Natural killer cell (primary cell): ENCODE measurements around the gene SNX19. TPM values are rescaled to one million over a fixed set of nuclear protein-coding genes. Genes with fewer than 3 reads are reported as not detected.

ENCODE experiments used
- ATAC-seq, 3 donors: fragments of 150-1000 bp in 2 of 3; fragments of 200-7000 bp in 1 of 3; cut with Tn5 transposase; 1 replicate in 1 of 3; 2 replicates in 2 of 3; pipeline ENCODE4 v1.10.0; 2021; ENCODE audit warnings: mild to moderate bottlenecking in 2 of 3, moderate library complexity in 2 of 3
- DNase-seq, 2 donors: peaks; one replicate each; pipeline versions ENCODE4 v3.0.0 to v3.0.0-alpha.2; 2013 to 2021; ENCODE audit warnings: mixed read lengths in 1 of 2
- H3K27ac ChIP-seq: one replicate; pipeline ENCODE4 v1.5.1; 2013; ENCODE audit warnings: mild to moderate bottlenecking, low read length
- H3K27me3 ChIP-seq: one replicate; pipeline ENCODE4 v1.6.1; 2013; ENCODE audit warnings: low read length; ENCODE audit not compliant: control insufficient read depth, insufficient read depth
- H3K36me3 ChIP-seq: one replicate; pipeline ENCODE4 v1.6.1; 2013; ENCODE audit warnings: low read length; ENCODE audit not compliant: control insufficient read depth, insufficient read depth
- H3K4me1 ChIP-seq: one replicate; pipeline ENCODE4 v1.6.1; 2013; ENCODE audit warnings: low read length; ENCODE audit not compliant: control insufficient read depth, insufficient read depth
- H3K4me3 ChIP-seq: one replicate; pipeline ENCODE4 v1.5.1; 2013; ENCODE audit warnings: low read length
- H3K9me3 ChIP-seq: one replicate; pipeline ENCODE4 v1.6.1; 2013; ENCODE audit warnings: low read length; ENCODE audit not compliant: control insufficient read depth, insufficient read depth
- H3K27ac Mint-ChIP-seq, 2 donors: one replicate each; pipeline ENCODE4 v1.8.0; 2022; ENCODE audit warnings: mild to moderate bottlenecking in 2 of 2, mixed read lengths in 2 of 2, moderate library complexity in 1 of 2
- H3K27me3 Mint-ChIP-seq, 2 donors: one replicate each; pipeline ENCODE4 v1.8.0; 2022; ENCODE audit warnings: low read depth in 2 of 2, mixed read lengths in 2 of 2
- H3K36me3 Mint-ChIP-seq: one replicate; pipeline ENCODE4 v1.8.0; 2022; ENCODE audit warnings: mixed read lengths
- H3K4me1 Mint-ChIP-seq, 2 donors: one replicate each; pipeline ENCODE4 v1.8.0; 2022; ENCODE audit warnings: mixed read lengths in 2 of 2
- H3K4me3 Mint-ChIP-seq: one replicate; pipeline ENCODE4 v1.8.0; 2022; ENCODE audit warnings: mild to moderate bottlenecking, moderate library complexity, mixed read lengths
- H3K9me3 Mint-ChIP-seq, 2 donors: one replicate each; pipeline ENCODE4 v1.8.0; 2022; ENCODE audit warnings: mixed read lengths in 2 of 2
- WGBS: methylation state at CpG from one replicate; pipeline ENCODE4 v1.1.7; 2013; ENCODE audit warnings: missing lambda C conversion rate; ENCODE audit not compliant: insufficient coverage; 5-methylcytosine and 5-hydroxymethylcytosine counted together
- intact Hi-C: fragments of 100-400 bp; cut with micrococcal nuclease; formaldehyde crosslinking; loops from one replicate; pipeline ENCODE4 v1.14.2; 2022
- total RNA-seq, 4 donors: library from RNA; stranded (reverse); fragments of 120-200 nt in 1 of 4; gene quantifications; one replicate each; pipeline versions ENCODE4 v1.2.3 to v1.2.4, GENCODE V29; 2013 to 2022
- TF ChIP-seq, protein P1 (sequence below): fragments of 200-600 bp; IDR thresholded peaks from one replicate; pipeline ENCODE4 v1.8.0; 2022; ENCODE audit warnings: antibody characterized with exemption

Gene SNX19
- total RNA-seq, 3 donors from 2014 or later (not counting 1 experiment from before 2014, with no cell fraction given) = 65.4 to 76.6 (median 72.0) TPM

DNA sequence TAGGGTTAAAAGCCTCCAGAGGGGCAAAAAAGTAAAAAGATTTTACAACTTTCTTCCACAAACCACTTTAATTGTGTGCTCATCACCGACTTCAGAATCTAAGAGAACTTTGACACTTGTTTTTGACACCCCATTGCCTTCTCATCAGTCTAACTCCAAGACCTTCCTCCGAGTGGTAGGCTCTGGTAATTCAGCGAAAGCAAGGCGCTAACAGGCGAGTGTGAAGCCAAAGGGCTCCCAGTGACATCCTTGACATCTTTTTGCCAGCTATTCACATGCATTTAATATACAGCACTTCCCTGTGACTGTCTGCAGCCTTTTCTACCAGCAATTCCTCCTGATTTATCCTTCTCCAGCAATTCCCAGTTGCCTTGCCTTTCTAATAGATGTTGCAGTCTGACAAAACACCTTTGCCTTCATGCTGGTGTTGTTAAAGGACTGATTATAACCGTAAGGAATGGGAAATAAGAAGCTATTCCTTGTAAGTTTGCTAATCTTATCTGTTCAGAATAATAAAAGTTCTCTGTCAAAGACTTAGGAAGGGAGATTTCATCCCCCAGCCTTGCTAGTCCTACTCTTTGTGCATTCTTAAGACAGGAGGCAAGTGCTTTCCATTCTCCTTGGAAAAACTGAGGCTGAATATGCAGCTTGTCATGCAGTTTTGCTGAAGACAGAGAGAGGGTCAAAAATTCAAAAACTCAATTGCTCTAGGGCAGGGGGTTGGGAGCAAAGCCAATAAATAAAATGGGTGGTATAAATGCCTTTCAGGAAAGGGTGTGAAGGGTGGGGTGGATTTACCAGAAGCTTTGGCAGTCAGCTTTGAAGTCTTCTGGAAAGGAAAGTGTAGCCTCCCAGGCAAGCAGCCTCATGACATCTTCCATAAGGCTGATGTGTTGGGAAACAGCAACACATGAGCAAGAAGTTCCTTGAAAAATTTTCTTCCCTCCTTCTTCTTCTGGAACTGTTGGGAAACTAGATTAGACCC lies 39.1 kb downstream of the SNX19 start:
- H3K27ac ChIP-seq = no peak overlapping the region
- no peaks in the 10 kb centered on the region for H3K4me1 ChIP-seq
- ATAC-seq = no peak
- no peak overlapping the region for H3K4me3 Mint-ChIP-seq
- H3K36me3 Mint-ChIP-seq = peaks cover 31% of the 10 kb centered on the region
- peaks cover 85% of the 10 kb centered on the region for H3K36me3 ChIP-seq
- H3K9me3 Mint-ChIP-seq = no peaks in the 10 kb centered on the region
- DNase-seq = no peak
- intact Hi-C loops = no loop called here
- H3K4me3 ChIP-seq = no peak overlapping the region
- H3K27ac Mint-ChIP-seq = no peak overlapping the region
- WGBS = 91% methylated on average over 6 of the region's 6 CpGs
- no peaks in the 10 kb centered on the region for H3K27me3 ChIP-seq
- H3K27me3 Mint-ChIP-seq = no peaks in the 10 kb centered on the region
- no peaks in the 10 kb centered on the region for H3K9me3 ChIP-seq
- TF ChIP-seq, protein P1, sequence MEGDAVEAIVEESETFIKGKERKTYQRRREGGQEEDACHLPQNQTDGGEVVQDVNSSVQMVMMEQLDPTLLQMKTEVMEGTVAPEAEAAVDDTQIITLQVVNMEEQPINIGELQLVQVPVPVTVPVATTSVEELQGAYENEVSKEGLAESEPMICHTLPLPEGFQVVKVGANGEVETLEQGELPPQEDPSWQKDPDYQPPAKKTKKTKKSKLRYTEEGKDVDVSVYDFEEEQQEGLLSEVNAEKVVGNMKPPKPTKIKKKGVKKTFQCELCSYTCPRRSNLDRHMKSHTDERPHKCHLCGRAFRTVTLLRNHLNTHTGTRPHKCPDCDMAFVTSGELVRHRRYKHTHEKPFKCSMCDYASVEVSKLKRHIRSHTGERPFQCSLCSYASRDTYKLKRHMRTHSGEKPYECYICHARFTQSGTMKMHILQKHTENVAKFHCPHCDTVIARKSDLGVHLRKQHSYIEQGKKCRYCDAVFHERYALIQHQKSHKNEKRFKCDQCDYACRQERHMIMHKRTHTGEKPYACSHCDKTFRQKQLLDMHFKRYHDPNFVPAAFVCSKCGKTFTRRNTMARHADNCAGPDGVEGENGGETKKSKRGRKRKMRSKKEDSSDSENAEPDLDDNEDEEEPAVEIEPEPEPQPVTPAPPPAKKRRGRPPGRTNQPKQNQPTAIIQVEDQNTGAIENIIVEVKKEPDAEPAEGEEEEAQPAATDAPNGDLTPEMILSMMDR = no peak
- H3K4me1 Mint-ChIP-seq = no peaks in the 10 kb centered on the region

DNA sequence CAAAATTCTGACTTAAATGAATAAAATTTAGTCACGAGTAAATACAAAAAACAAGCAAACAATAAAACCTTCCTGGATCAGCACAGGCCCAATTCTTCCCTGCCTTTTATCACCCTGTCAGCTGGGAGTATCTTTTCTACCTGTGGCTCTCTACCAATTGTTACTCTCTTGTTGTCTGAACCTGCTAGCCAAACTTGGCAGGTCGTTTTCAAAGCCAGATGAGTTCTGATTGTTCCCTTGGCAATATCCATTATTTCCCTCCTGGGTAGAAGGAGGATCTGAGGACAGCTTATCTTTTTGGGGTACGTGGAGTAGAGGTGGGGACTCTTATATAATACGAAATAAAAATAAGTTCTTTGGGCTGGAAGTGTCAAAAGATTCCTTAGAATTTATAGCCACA lies 40.2 kb downstream of the SNX19 start:
- TF ChIP-seq, protein P1 = no peak
- no peaks in the 10 kb centered on the region for H3K27me3 Mint-ChIP-seq
- Histone ChIP-seq H3K9me3 (no peaks in the 10 kb centered on the region), H3K27me3 (no peaks in the 10 kb centered on the region), H3K4me3 (no peak overlapping the region), H3K4me1 (no peaks in the 10 kb centered on the region), H3K36me3 (peaks cover 82% of the 10 kb centered on the region), H3K27ac (no peak overlapping the region)
- H3K4me3 Mint-ChIP-seq = no peak overlapping the region
- 100% methylated on average over 4 of the region's 4 CpGs for WGBS
- no peaks in the 10 kb centered on the region for H3K9me3 Mint-ChIP-seq
- H3K27ac Mint-ChIP-seq = no peak overlapping the region
- ATAC-seq (no peak), DNase-seq (no peak)
- intact Hi-C loops = no loop called here
- H3K36me3 Mint-ChIP-seq = peaks cover 22% of the 10 kb centered on the region
- no peaks in the 10 kb centered on the region for H3K4me1 Mint-ChIP-seq

DNA sequence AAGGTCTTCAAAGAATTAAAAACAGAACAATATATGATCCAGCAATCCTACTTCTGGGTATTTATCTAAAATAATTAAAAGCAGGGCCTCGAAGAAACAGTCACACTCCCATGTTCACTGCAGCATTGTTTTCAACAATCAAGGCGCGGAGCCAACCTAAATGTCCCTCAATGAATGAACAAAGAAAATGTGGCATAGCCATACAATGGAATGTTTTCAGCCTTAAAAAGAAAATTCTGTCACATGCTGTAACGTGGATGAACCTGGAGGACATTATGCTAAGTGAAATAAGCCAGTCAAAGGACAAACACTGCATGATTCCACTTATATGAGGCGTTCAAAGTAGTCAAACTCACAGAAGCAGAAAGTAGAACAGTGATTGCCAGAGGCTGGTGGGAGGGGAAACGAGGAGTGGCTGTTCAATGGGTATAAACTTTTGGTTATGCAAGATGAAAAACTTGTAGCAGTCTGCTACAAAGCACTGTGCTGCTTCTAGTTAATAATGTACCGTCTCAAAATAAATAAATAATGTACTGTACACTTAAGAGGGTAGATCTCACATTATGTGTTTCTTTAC lies 41.2 kb downstream of the SNX19 start:
- TF ChIP-seq, protein P1 = no peak
- no peaks in the 10 kb centered on the region for H3K4me1 Mint-ChIP-seq
- Histone ChIP-seq H3K36me3 (peaks cover 75% of the 10 kb centered on the region), H3K27ac (no peak overlapping the region), H3K27me3 (no peaks in the 10 kb centered on the region), H3K9me3 (no peaks in the 10 kb centered on the region), H3K4me1 (no peaks in the 10 kb centered on the region), H3K4me3 (no peak overlapping the region)
- intact Hi-C loops = no loop called here
- no peaks in the 10 kb centered on the region for H3K9me3 Mint-ChIP-seq
- ATAC-seq (no peak), DNase-seq (no peak)
- no peaks in the 10 kb centered on the region for H3K27me3 Mint-ChIP-seq
- H3K36me3 Mint-ChIP-seq = peaks cover 22% of the 10 kb centered on the region
- no peak overlapping the region for H3K27ac Mint-ChIP-seq
- no peak overlapping the region for H3K4me3 Mint-ChIP-seq
- 97% methylated on average over 6 of the region's 7 CpGs for WGBS
